ENCODE results near the gene MOG. TPM values are rescaled to one million over a fixed set of nuclear protein-coding genes. Genes with fewer than 3 reads are reported as not detected.

MOG gene
- total and polyA plus RNA-seq, 8 donors, result not detected

DNA sequence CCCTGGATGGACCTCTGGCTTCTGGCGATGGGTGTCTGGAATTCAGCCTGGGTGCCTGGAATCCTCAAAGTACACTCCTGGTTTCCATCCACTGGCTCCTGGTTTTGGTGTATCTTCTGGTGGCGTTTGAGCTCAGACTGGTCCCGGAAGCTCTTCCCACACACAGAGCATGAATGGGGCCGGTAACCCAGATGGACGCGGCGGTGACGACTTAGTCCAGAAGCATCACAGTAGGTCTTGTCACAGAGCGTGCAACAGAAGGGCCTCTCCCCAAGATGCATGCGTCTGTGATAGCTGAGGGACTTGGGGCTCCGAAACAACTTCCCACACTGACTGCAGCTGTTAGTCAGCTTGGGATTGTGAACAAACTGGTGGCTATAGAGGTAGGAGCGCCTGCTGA is 16.3 kb downstream of the MOG start:
- no peaks in the 10 kb centered on the region for H3K4me1 ChIP-seq
- FAIRE-seq (no peak), ATAC-seq (no peak), DNase-seq (no peak)
- 85 to 91% methylated on average over 12 of the region's 12 CpGs for whole genome bisulfite sequencing, 2 donors
- intact Hi-C loops (cut with DNase I), result no loop called here
- H3K9me3 ChIP-seq, result no peaks in the 10 kb centered on the region
- H3K36me3 ChIP-seq, result no peaks in the 10 kb centered on the region
- H3K27ac ChIP-seq, result no peak overlapping the region
- H3K4me3 ChIP-seq, result no peak overlapping the region
- TF ChIP-seq CTCF (IDR thresholded peaks at IDR 0.05), result no peak
- no peaks in the 10 kb centered on the region for H3K27me3 ChIP-seq

DNA sequence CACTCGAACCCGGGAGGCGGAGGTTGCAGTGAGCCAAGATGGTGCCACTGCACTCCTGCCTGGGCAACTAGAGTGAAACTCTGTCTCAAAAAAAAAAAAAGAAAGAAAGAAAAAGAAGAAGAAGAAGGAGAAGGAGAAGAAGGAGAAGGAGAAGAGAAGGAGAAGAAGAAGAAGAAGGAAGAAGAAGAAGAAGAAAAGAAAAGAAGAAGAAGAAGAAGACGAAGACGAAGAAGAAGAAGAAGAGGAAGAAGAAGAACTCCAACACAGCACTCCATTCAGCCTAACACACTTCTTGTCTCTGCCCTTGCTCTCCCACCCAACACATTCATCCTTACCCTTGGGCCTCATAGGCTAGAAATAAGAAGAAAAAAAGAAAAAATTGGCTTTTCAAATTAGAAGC is 17.1 kb downstream of the MOG start:
- no peaks in the 10 kb centered on the region for H3K4me1 ChIP-seq
- H3K4me3 ChIP-seq, result no peak overlapping the region
- FAIRE-seq (no peak), DNase-seq (no peak), ATAC-seq (no peak)
- intact Hi-C loops (cut with DNase I), result no loop called here
- H3K36me3 ChIP-seq, result no peaks in the 10 kb centered on the region
- no peak overlapping the region for H3K27ac ChIP-seq
- no peaks in the 10 kb centered on the region for H3K9me3 ChIP-seq
- no peaks in the 10 kb centered on the region for H3K27me3 ChIP-seq
- no peak for TF ChIP-seq CTCF (IDR thresholded peaks at IDR 0.05)
- WGBS, 2 donors, result 71 to 82% methylated on average over 5 of the region's 5 CpGs

- no peaks in the 10 kb centered on the region for H3K36me3 ChIP-seq
- intact Hi-C loops (cut with DNase I), result no loop called here
- 42 to 77% methylated on average over 1 of the region's 1 CpG for WGBS, 2 donors
- H3K4me3 ChIP-seq, result no peak overlapping the region
- ATAC-seq (no peak), FAIRE-seq (no peak), DNase-seq (no peak)
- no peak overlapping the region for H3K27ac ChIP-seq
- TF ChIP-seq CTCF (IDR thresholded peaks at IDR 0.05), result no peak
- H3K4me1 ChIP-seq, result no peaks in the 10 kb centered on the region
- H3K27me3 ChIP-seq, result no peaks in the 10 kb centered on the region
- H3K9me3 ChIP-seq, result no peaks in the 10 kb centered on the region
Observed at GRCh38 chr6:29675561-29675960, 18.7 kb downstream of the MOG start.

- Histone ChIP-seq H3K27me3 (no peaks in the 10 kb centered on the region), H3K4me1 (no peaks in the 10 kb centered on the region), H3K36me3 (no peaks in the 10 kb centered on the region), H3K4me3 (no peak overlapping the region), H3K27ac (no peak overlapping the region), H3K9me3 (no peaks in the 10 kb centered on the region)
- DNase-seq (no peak), FAIRE-seq (no peak), ATAC-seq (peak in 1 of 4 donors; percentile 24)
- intact Hi-C loops (cut with DNase I), result no loop called here
- 39 to 41% methylated on average over 2 of the region's 2 CpGs for WGBS, 2 donors
- no peak for TF ChIP-seq CTCF (IDR thresholded peaks at IDR 0.05)
Observed at GRCh38 chr6:29676981-29677601, 20.2 kb downstream of the MOG start.

- intact Hi-C loops (cut with DNase I), result no loop called here
- 80% methylated on average over 5 of the region's 5 CpGs for WGBS, 2 donors
Observed at GRCh38 chr6:29678114-29678513, 21.2 kb downstream of the MOG start.

More at GRCh38 chr6:29678114-29678513, 21.2 kb downstream of the MOG start:
- no peaks in the 10 kb centered on the region for H3K27me3 ChIP-seq
- no peak for FAIRE-seq
- H3K4me1 ChIP-seq, result no peaks in the 10 kb centered on the region
- no peak for ATAC-seq
- no peak for DNase-seq
- H3K9me3 ChIP-seq, result no peaks in the 10 kb centered on the region
- no peak overlapping the region for H3K4me3 ChIP-seq
- H3K27ac ChIP-seq, result no peak overlapping the region
- no peaks in the 10 kb centered on the region for H3K36me3 ChIP-seq
- TF ChIP-seq CTCF (IDR thresholded peaks at IDR 0.05), result no peak
